Thyroid gland (tissue), 4 donors: ENCODE data around the gene SMC1A.

Source experiments
- CTCF ChIP-seq, 6 experiments: fragments of 200-600 bp in 3 of 6; fragments of 450-650 bp in 3 of 6; sonication (generic) in 3 of 6; IDR thresholded peaks; one replicate each; pipeline ENCODE4 v1.5.1; 2016 to 2019; ENCODE audit warnings: antibody characterized with exemption in 6 of 6, mild to moderate bottlenecking in 2 of 6, inconsistent platforms in 1 of 6, moderate library complexity in 1 of 6
- POLR2A ChIP-seq, 2 donors: fragments of 450-650 bp; IDR thresholded peaks; one replicate each; pipeline ENCODE4 v1.6.1; 2017; ENCODE audit warnings: antibody characterized with exemption in 2 of 2, mild to moderate bottlenecking in 2 of 2, moderate library complexity in 1 of 2

DNA sequence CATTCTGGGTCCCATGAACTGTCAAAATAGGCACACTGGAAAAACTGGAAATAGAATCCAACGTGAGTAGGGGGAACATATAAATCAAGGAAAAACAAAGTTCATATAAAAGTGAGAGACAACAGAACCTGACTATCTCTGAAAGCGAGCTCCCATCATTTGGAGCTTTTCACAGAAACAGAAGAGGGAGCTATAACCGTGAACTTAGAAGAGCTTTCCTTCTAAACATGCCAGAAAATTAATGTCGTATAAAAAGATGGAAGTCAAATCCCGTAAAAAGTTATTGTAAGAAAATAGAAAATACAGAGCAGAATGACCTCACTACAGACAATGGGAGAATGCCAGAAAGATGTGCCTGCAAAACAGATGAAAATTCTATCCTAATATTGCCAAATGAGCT, 35.6 kb upstream of the SMC1A start:
- TF ChIP-seq POLR2A (IDR thresholded peaks at IDR 0.05), result no peak
- no peak for TF ChIP-seq CTCF (IDR thresholded peaks at IDR 0.05)
